H9 (cell line): ENCODE results near the gene RIBC2. TPM values are rescaled to one million over a fixed set of nuclear protein-coding genes. Genes with fewer than 3 reads are reported as not detected.

Source experiments
- DNase-seq: peaks from one replicate; pipeline ENCODE4 v3.0.0-alpha.2; 2017
- H2AFZ ChIP-seq: one replicate; pipeline ENCODE4 v1.6.1; 2013; ENCODE audit warnings: mild to moderate bottlenecking, low read length, control low read depth, moderate library complexity
- H2AK5ac ChIP-seq: 2 replicates; pipeline ENCODE4 v1.6.1; 2013; ENCODE audit warnings: low read length, control low read depth, mixed read lengths; ENCODE audit not compliant: insufficient read length
- H2BK120ac ChIP-seq: one replicate; pipeline ENCODE4 v1.6.1; 2013; ENCODE audit warnings: low read depth, mild to moderate bottlenecking, low read length, control low read depth, inconsistent platforms; ENCODE audit not compliant: poor library complexity, severe bottlenecking
- H2BK12ac ChIP-seq: 2 replicates; pipeline ENCODE4 v1.6.1; 2013; ENCODE audit warnings: low read length, control low read depth, mixed read lengths, low read depth; ENCODE audit not compliant: insufficient read length
- H2BK15ac ChIP-seq: 2 replicates; pipeline ENCODE4 v1.6.1; 2013; ENCODE audit warnings: low read depth, low read length, control low read depth
- H2BK20ac ChIP-seq: one replicate; pipeline ENCODE4 v1.6.1; 2013; ENCODE audit warnings: low read depth, mild to moderate bottlenecking, low read length, control low read depth, inconsistent platforms; ENCODE audit not compliant: poor library complexity, severe bottlenecking
- H2BK5ac ChIP-seq: 2 replicates; pipeline ENCODE4 v1.6.1; 2013; ENCODE audit warnings: low read length, control low read depth, mixed read lengths; ENCODE audit not compliant: insufficient read length
- H3K14ac ChIP-seq: 2 replicates; pipeline ENCODE4 v1.6.1; 2013; ENCODE audit warnings: low read length, control low read depth; ENCODE audit not compliant: insufficient read depth
- H3K18ac ChIP-seq: 2 replicates; pipeline ENCODE4 v1.6.1; 2013; ENCODE audit warnings: low read depth, mild to moderate bottlenecking, mixed read lengths, low read length, control low read depth; ENCODE audit not compliant: insufficient read length
- H3K23ac ChIP-seq: 2 replicates; pipeline ENCODE4 v1.6.1; 2013; ENCODE audit warnings: low read length, control low read depth, mixed read lengths, low read depth; ENCODE audit not compliant: insufficient read length
- H3K23me2 ChIP-seq: 2 replicates; pipeline ENCODE4 v1.6.1; 2013; ENCODE audit warnings: low read depth, mild to moderate bottlenecking, mixed read lengths, low read length, control low read depth; ENCODE audit not compliant: insufficient read length, poor library complexity, severe bottlenecking
- H3K27ac ChIP-seq: 2 replicates; pipeline ENCODE4 v1.5.1; 2013; ENCODE audit warnings: low read length, control low read depth, mixed read lengths, low read depth; ENCODE audit not compliant: insufficient read length
- H3K27me3 ChIP-seq: 2 replicates; pipeline ENCODE4 v1.6.1; 2013; ENCODE audit warnings: low read length, control low read depth, inconsistent platforms; ENCODE audit not compliant: insufficient read depth
- H3K4ac ChIP-seq: 2 replicates; pipeline ENCODE4 v1.6.1; 2013; ENCODE audit warnings: low read depth, mild to moderate bottlenecking, control low read depth, inconsistent platforms, low read length, moderate library complexity
- H3K4me1 ChIP-seq: 2 replicates; pipeline ENCODE4 v1.6.1; 2013; ENCODE audit warnings: low read length, control low read depth, inconsistent platforms; ENCODE audit not compliant: insufficient read depth
- H3K4me2 ChIP-seq: 2 replicates; pipeline ENCODE4 v1.6.1; 2013; ENCODE audit warnings: low read length, control low read depth, mixed read lengths; ENCODE audit not compliant: insufficient read length, insufficient read depth
- H3K56ac ChIP-seq: 2 replicates; pipeline ENCODE4 v1.6.1; 2013; ENCODE audit warnings: low read depth, mild to moderate bottlenecking, mixed read lengths, low read length, control low read depth; ENCODE audit not compliant: insufficient read length
- H3K79me1 ChIP-seq: 2 replicates; pipeline ENCODE4 v1.6.1; 2013; ENCODE audit warnings: low read depth, mild to moderate bottlenecking, moderate library complexity, low read length, control low read depth, inconsistent platforms; ENCODE audit not compliant: insufficient read depth, poor library complexity, severe bottlenecking
- H3K79me2 ChIP-seq: 2 replicates; pipeline ENCODE4 v1.6.1; 2013; ENCODE audit warnings: low read length, control low read depth, inconsistent platforms; ENCODE audit not compliant: insufficient read depth
- H3K9ac ChIP-seq: 2 replicates; pipeline ENCODE4 v1.6.1; 2013; ENCODE audit warnings: low read length, control low read depth, mixed read lengths; ENCODE audit not compliant: insufficient read length; ENCODE audit errors: extremely low read depth
- H3K9me3 ChIP-seq: one replicate; pipeline ENCODE4 v1.6.1; 2013; ENCODE audit warnings: low read depth, low read length, inconsistent platforms; ENCODE audit not compliant: control insufficient read depth
- H3T11ph ChIP-seq: one replicate; pipeline ENCODE4 v1.6.1; 2013; ENCODE audit warnings: mild to moderate bottlenecking, low read length, control low read depth, inconsistent platforms
- H4K20me1 ChIP-seq: one replicate; pipeline ENCODE4 v1.6.1; 2013; ENCODE audit not compliant: control insufficient read depth, insufficient read length, insufficient read depth
- H4K5ac ChIP-seq: 2 replicates; pipeline ENCODE4 v1.6.1; 2013; ENCODE audit warnings: low read depth, mild to moderate bottlenecking, mixed read lengths, low read length, control low read depth; ENCODE audit not compliant: insufficient read length
- H4K8ac ChIP-seq: replicated peaks from 2 replicates; pipeline ENCODE4 v1.6.1; 2013; ENCODE audit warnings: low read length, control low read depth, mixed read lengths, low read depth; ENCODE audit not compliant: insufficient read length
- H4K91ac ChIP-seq: 2 replicates; pipeline ENCODE4 v1.6.1; 2013; ENCODE audit warnings: low read depth, mild to moderate bottlenecking, moderate library complexity, mixed read lengths, low read length, control low read depth; ENCODE audit not compliant: insufficient read length
- H3K27ac Mint-ChIP-seq, 3 experiments: 2 replicates in 2 of 3; 3 replicates in 1 of 3; pipeline ENCODE4 v1.8.0; 2020 to 2021; ENCODE audit warnings: mixed read lengths in 3 of 3, mild to moderate bottlenecking in 1 of 3, moderate library complexity in 1 of 3
- H3K27me3 Mint-ChIP-seq: 2 replicates; pipeline ENCODE4 v1.8.0; 2021; ENCODE audit warnings: low read depth, mild to moderate bottlenecking, moderate library complexity, mixed read lengths
- H3K36me3 Mint-ChIP-seq, 3 experiments: 2 replicates in 2 of 3; 3 replicates in 1 of 3; pipeline ENCODE4 v1.8.0; 2020 to 2021; ENCODE audit warnings: low read depth in 3 of 3, mixed read lengths in 3 of 3; ENCODE audit not compliant: insufficient read depth in 1 of 3
- H3K4me1 Mint-ChIP-seq, 2 experiments: 2 replicates each; pipeline ENCODE4 v1.8.0; 2020; ENCODE audit warnings: mixed read lengths in 2 of 2
- H3K4me3 Mint-ChIP-seq, 2 experiments: 2 replicates in 1 of 2; 3 replicates in 1 of 2; pipeline ENCODE4 v1.8.0; 2020 to 2021; ENCODE audit warnings: mild to moderate bottlenecking in 2 of 2, mixed read lengths in 2 of 2, moderate library complexity in 1 of 2
- H3K9me3 Mint-ChIP-seq, 2 experiments: 2 replicates in 1 of 2; 3 replicates in 1 of 2; pipeline ENCODE4 v1.8.0; 2020; ENCODE audit warnings: mild to moderate bottlenecking in 2 of 2, mixed read lengths in 2 of 2, moderate library complexity in 1 of 2
- WGBS: extraction: QIAGEN DNeasy Blood & Tissue Kit; methylation state at CpG from one replicate; pipeline ENCODE4 v1.1.7; 2013; ENCODE audit warnings: missing lambda C conversion rate, low lambda C conversion rate, mixed read lengths; ENCODE audit not compliant: insufficient read length; ENCODE audit errors: extremely low coverage; 5-methylcytosine and 5-hydroxymethylcytosine counted together
- total RNA-seq: library from RNA; stranded (reverse); gene quantifications from 2 replicates; pipeline ENCODE4 v1.2.1, GENCODE V29; 2021
- TF ChIP-seq, protein P1 (sequence below): fragments of 200-600 bp; sonication (generic); conservative IDR thresholded peaks from 3 replicates; pipeline ENCODE4 v1.8.0; 2021; ENCODE audit warnings: antibody characterized with exemption, mild to moderate bottlenecking

The RIBC2 gene
- total RNA-seq, 1 experiment from 2014 or later: 4.1 TPM

- H2AFZ ChIP-seq: no peak overlapping the region
- TF ChIP-seq, protein P1, sequence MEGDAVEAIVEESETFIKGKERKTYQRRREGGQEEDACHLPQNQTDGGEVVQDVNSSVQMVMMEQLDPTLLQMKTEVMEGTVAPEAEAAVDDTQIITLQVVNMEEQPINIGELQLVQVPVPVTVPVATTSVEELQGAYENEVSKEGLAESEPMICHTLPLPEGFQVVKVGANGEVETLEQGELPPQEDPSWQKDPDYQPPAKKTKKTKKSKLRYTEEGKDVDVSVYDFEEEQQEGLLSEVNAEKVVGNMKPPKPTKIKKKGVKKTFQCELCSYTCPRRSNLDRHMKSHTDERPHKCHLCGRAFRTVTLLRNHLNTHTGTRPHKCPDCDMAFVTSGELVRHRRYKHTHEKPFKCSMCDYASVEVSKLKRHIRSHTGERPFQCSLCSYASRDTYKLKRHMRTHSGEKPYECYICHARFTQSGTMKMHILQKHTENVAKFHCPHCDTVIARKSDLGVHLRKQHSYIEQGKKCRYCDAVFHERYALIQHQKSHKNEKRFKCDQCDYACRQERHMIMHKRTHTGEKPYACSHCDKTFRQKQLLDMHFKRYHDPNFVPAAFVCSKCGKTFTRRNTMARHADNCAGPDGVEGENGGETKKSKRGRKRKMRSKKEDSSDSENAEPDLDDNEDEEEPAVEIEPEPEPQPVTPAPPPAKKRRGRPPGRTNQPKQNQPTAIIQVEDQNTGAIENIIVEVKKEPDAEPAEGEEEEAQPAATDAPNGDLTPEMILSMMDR: no peak
- H4K91ac ChIP-seq: no peak overlapping the region
- H3K14ac ChIP-seq: no peak overlapping the region
- no peak overlapping the region for H4K8ac ChIP-seq
- no peak overlapping the region for H3K9ac ChIP-seq
- H3K79me1 ChIP-seq: no peaks in the 10 kb centered on the region
- no peaks in the 10 kb centered on the region for H3K4me1 ChIP-seq
- Mint-ChIP-seq H3K27me3 (peaks cover 4% of the 10 kb centered on the region), H3K4me3 (no peak overlapping the region), H3K27ac (no peak overlapping the region), H3K4me1 (peaks cover 3 to 9% of the 10 kb centered on the region in 2 experiments; a peak in 3 of 4 replicates), H3K9me3 (peaks cover 0 to 2% of the 10 kb centered on the region in 2 experiments; a peak in 2 of 5 replicates), H3K36me3 (peaks cover 3 to 19% (median 16%) of the 10 kb centered on the region in 3 experiments; a peak in 6 of 7 replicates)
- H3K18ac ChIP-seq: no peak overlapping the region
- H4K5ac ChIP-seq: no peak overlapping the region
- no peak overlapping the region for H3K27ac ChIP-seq
- H2BK5ac ChIP-seq: no peak overlapping the region
- no peak overlapping the region for H3K56ac ChIP-seq
- no peak overlapping the region for H3T11ph ChIP-seq
- H2BK15ac ChIP-seq: no peak overlapping the region
- DNase-seq: no peak
- no peaks in the 10 kb centered on the region for H3K9me3 ChIP-seq
- H2BK12ac ChIP-seq: no peak overlapping the region
- no peak overlapping the region for H2AK5ac ChIP-seq
- WGBS: no CpG with 5 or more reads among the region's 4 CpGs
- H3K79me2 ChIP-seq: no peaks in the 10 kb centered on the region
- H3K4ac ChIP-seq: no peak overlapping the region
- no peak overlapping the region for H2BK20ac ChIP-seq
- H3K23me2 ChIP-seq: no peaks in the 10 kb centered on the region
- no peaks in the 10 kb centered on the region for H3K27me3 ChIP-seq
- no peak overlapping the region for H3K23ac ChIP-seq
- no peaks in the 10 kb centered on the region for H4K20me1 ChIP-seq
- no peak overlapping the region for H2BK120ac ChIP-seq
- no peak overlapping the region for H3K4me2 ChIP-seq
Measured at GRCh38 chr22:45420011-45420410, 6.5 kb downstream of the RIBC2 start.
